T-cell (primary cell): ENCODE results near the gene COL4A6. TPM values are rescaled to one million over a fixed set of nuclear protein-coding genes. Genes with fewer than 3 reads are reported as not detected.

Experiments
- ATAC-seq, 4 experiments: fragments of 200-7000 bp in 3 of 4; fragments of 150-1000 bp in 1 of 4; cut with Tn5 transposase; replicated peaks in 1 of 4; 1 replicate in 3 of 4; 2 replicates in 1 of 4; pipeline ENCODE4 v1.10.0; 2021; ENCODE audit warnings: moderate library complexity in 3 of 4, mild to moderate bottlenecking in 2 of 4, moderate number of reproducible peaks in 1 of 4
- CTCF ChIA-PET, 2 donors: fragments of 300-600 bp; sonication (Branson Sonifier 250); formaldehyde crosslinking; loops; one replicate each; lab custom pipeline; 2022; ENCODE audit warnings: antibody characterized with exemption in 2 of 2; lab: Charles Lee
- POLR2A ChIA-PET, 2 donors: fragments of 300-600 bp; sonication (Branson Sonifier 250); formaldehyde crosslinking; loops; one replicate each; lab custom pipeline; 2022; ENCODE audit warnings: antibody characterized with exemption in 2 of 2; lab: Charles Lee
- DNase-seq, 35 experiments: peaks; one replicate each; pipeline versions ENCODE4 v3.0.0 to v3.0.0-alpha.2; 2013 to 2023
- H3K27ac ChIP-seq: one replicate; pipeline ENCODE4 v1.5.1; 2013; ENCODE audit warnings: low read length
- H3K27me3 ChIP-seq, 2 experiments: replicated peaks in 1 of 2; 1 replicate in 1 of 2; 2 replicates in 1 of 2; pipeline versions ENCODE4 v1.6.1 to v1.7.0; 2013; ENCODE audit warnings: low read length in 1 of 2, mixed read lengths in 1 of 2; ENCODE audit not compliant: control insufficient read depth in 2 of 2, insufficient read depth in 2 of 2; ENCODE audit errors: extremely low read depth in 1 of 2
- H3K36me3 ChIP-seq, 2 donors: 1 replicate in 1 of 2; 2 replicates in 1 of 2; pipeline versions ENCODE4 v1.6.1 to v1.7.0; 2013; ENCODE audit warnings: low read length in 1 of 2; ENCODE audit not compliant: control insufficient read depth in 2 of 2, insufficient read depth in 1 of 2; ENCODE audit errors: extremely low read depth in 1 of 2
- H3K4me1 ChIP-seq, 2 experiments: 1 replicate in 1 of 2; 2 replicates in 1 of 2; pipeline versions ENCODE4 v1.6.1 to v1.7.0; 2013; ENCODE audit warnings: low read length in 2 of 2, mixed read lengths in 1 of 2; ENCODE audit not compliant: insufficient read depth in 2 of 2, control insufficient read depth in 1 of 2; ENCODE audit errors: extremely low read depth in 1 of 2
- H3K4me3 ChIP-seq, 2 donors: 1 replicate in 1 of 2; 2 replicates in 1 of 2; pipeline versions ENCODE4 v1.5.1 to v1.7.0; 2013; ENCODE audit warnings: mild to moderate bottlenecking in 2 of 2, low read length in 1 of 2, moderate library complexity in 1 of 2; ENCODE audit not compliant: control insufficient read depth in 1 of 2; ENCODE audit errors: extremely low read depth in 1 of 2
- H3K9me3 ChIP-seq: 2 replicates; pipeline ENCODE4 v1.7.0; 2013
- H3K27ac Mint-ChIP-seq, 2 donors: one replicate each; pipeline ENCODE4 v1.8.0; 2020 to 2021; ENCODE audit warnings: mild to moderate bottlenecking in 2 of 2, mixed read lengths in 2 of 2
- H3K27me3 Mint-ChIP-seq, 2 donors: one replicate each; pipeline ENCODE4 v1.8.0; 2021 to 2022; ENCODE audit warnings: mixed read lengths in 2 of 2
- H3K36me3 Mint-ChIP-seq: one replicate; pipeline ENCODE4 v1.8.0; 2021; ENCODE audit warnings: mixed read lengths
- H3K4me1 Mint-ChIP-seq, 3 donors: one replicate each; pipeline ENCODE4 v1.8.0; 2020 to 2022; ENCODE audit warnings: mixed read lengths in 3 of 3, mild to moderate bottlenecking in 1 of 3
- H3K4me3 Mint-ChIP-seq, 3 donors: one replicate each; pipeline ENCODE4 v1.8.0; 2020 to 2022; ENCODE audit warnings: mild to moderate bottlenecking in 3 of 3, mixed read lengths in 3 of 3, moderate library complexity in 3 of 3
- H3K9me3 Mint-ChIP-seq, 3 donors: one replicate each; pipeline ENCODE4 v1.8.0; 2020 to 2022; ENCODE audit warnings: mixed read lengths in 3 of 3
- WGBS: methylation state at CpG from one replicate; pipeline ENCODE4 v1.1.5; 2013; ENCODE audit warnings: missing lambda C conversion rate; ENCODE audit not compliant: insufficient coverage; 5-methylcytosine and 5-hydroxymethylcytosine counted together
- total RNA-seq, 35 experiments: library from RNA in 6 of 35; stranded (reverse) in 6 of 35; fragments of 120-200 nt in 1 of 35; gene quantifications; one replicate each; pipeline versions ENCODE4 v1.2.1 to v1.2.4 and lab custom pipeline; 2013 to 2026

COL4A6 gene
- total RNA-seq, 5 donors from 2014 or later (not counting 1 experiment from before 2014, with no cell fraction given): 0.03 to 0.22 (median 0.20) TPM; not detected in 2

GRCh38 chrX:108323751-108324150 is 114.5 kb downstream of the COL4A6 start:
- no CpG with 5 or more reads among the region's 5 CpGs for WGBS
- ATAC-seq: no peak
- Mint-ChIP-seq H3K27me3 (peaks cover 7 to 24% of the 10 kb centered on the region in 2 donors), H3K4me1 (no peaks in the 10 kb centered on the region), H3K4me3 (no peak overlapping the region), H3K36me3 (no peaks in the 10 kb centered on the region), H3K9me3 (no peaks in the 10 kb centered on the region), H3K27ac (no peak overlapping the region)
- Histone ChIP-seq H3K36me3 (no peaks in the 10 kb centered on the region), H3K27me3 (no peaks in the 10 kb centered on the region), H3K4me3 (no peak overlapping the region), H3K4me1 (no peaks in the 10 kb centered on the region), H3K9me3 (no peaks in the 10 kb centered on the region), H3K27ac (no peak overlapping the region)
- DNase-seq: no peak
- ChIA-PET POLR2A (no interaction called here), CTCF (no interaction called here)

GRCh38 chrX:108322234-108322633 is 116.0 kb downstream of the COL4A6 start:
- Mint-ChIP-seq H3K4me3 (no peak overlapping the region), H3K9me3 (no peaks in the 10 kb centered on the region), H3K4me1 (no peaks in the 10 kb centered on the region), H3K36me3 (no peaks in the 10 kb centered on the region), H3K27ac (no peak overlapping the region), H3K27me3 (peaks cover 7 to 19% of the 10 kb centered on the region in 2 donors)
- H3K4me1 ChIP-seq: no peaks in the 10 kb centered on the region
- no peaks in the 10 kb centered on the region for H3K9me3 ChIP-seq
- no peaks in the 10 kb centered on the region for H3K36me3 ChIP-seq
- CTCF ChIA-PET: no interaction called here
- no peaks in the 10 kb centered on the region for H3K27me3 ChIP-seq
- no peak for DNase-seq
- POLR2A ChIA-PET: no interaction called here
- no peak for ATAC-seq
- H3K4me3 ChIP-seq: no peak overlapping the region
- no peak overlapping the region for H3K27ac ChIP-seq

- H3K4me1 Mint-ChIP-seq: no peaks in the 10 kb centered on the region
- H3K27me3 Mint-ChIP-seq: peaks cover 9 to 38% of the 10 kb centered on the region in 2 donors
- no peaks in the 10 kb centered on the region for H3K9me3 Mint-ChIP-seq
- CTCF ChIA-PET: no interaction called here
- no peak overlapping the region for H3K4me3 Mint-ChIP-seq
- Histone ChIP-seq H3K4me1 (no peaks in the 10 kb centered on the region), H3K4me3 (no peak overlapping the region), H3K27me3 (no peaks in the 10 kb centered on the region), H3K36me3 (no peaks in the 10 kb centered on the region), H3K9me3 (no peaks in the 10 kb centered on the region), H3K27ac (no peak overlapping the region)
- no CpG with 5 or more reads among the region's 1 CpG for WGBS
- no peak for ATAC-seq
- H3K36me3 Mint-ChIP-seq: no peaks in the 10 kb centered on the region
- no peak for DNase-seq
- H3K27ac Mint-ChIP-seq: no peak overlapping the region
- POLR2A ChIA-PET: no interaction called here
These were observed 121.8 kb downstream of the COL4A6 start for GRCh38 chrX:108316456-108316855.

GRCh38 chrX:108313669-108314068 is 124.6 kb downstream of the COL4A6 start:
- ATAC-seq: no peak
- H3K4me3 Mint-ChIP-seq: no peak overlapping the region
- H3K9me3 Mint-ChIP-seq: no peaks in the 10 kb centered on the region
- no peak for DNase-seq
- Histone ChIP-seq H3K4me1 (no peaks in the 10 kb centered on the region), H3K36me3 (no peaks in the 10 kb centered on the region), H3K27me3 (no peaks in the 10 kb centered on the region), H3K4me3 (no peak overlapping the region), H3K27ac (no peak overlapping the region), H3K9me3 (no peaks in the 10 kb centered on the region)
- H3K36me3 Mint-ChIP-seq: no peaks in the 10 kb centered on the region
- ChIA-PET CTCF (no interaction called here), POLR2A (no interaction called here)
- peaks cover 4 to 34% of the 10 kb centered on the region in 2 donors for H3K27me3 Mint-ChIP-seq
- no peak overlapping the region for H3K27ac Mint-ChIP-seq
- H3K4me1 Mint-ChIP-seq: no peaks in the 10 kb centered on the region
- WGBS: no CpG with 5 or more reads among the region's 1 CpG

GRCh38 chrX:108312957-108313356 is 125.3 kb downstream of the COL4A6 start:
- Histone ChIP-seq H3K4me3 (no peak overlapping the region), H3K27me3 (no peaks in the 10 kb centered on the region), H3K36me3 (no peaks in the 10 kb centered on the region), H3K4me1 (no peaks in the 10 kb centered on the region), H3K9me3 (no peaks in the 10 kb centered on the region), H3K27ac (no peak overlapping the region)
- H3K27ac Mint-ChIP-seq: no peak overlapping the region
- H3K9me3 Mint-ChIP-seq: no peaks in the 10 kb centered on the region
- peaks cover 4 to 34% of the 10 kb centered on the region in 2 donors for H3K27me3 Mint-ChIP-seq
- ChIA-PET CTCF (no interaction called here), POLR2A (no interaction called here)
- no peak for DNase-seq
- H3K36me3 Mint-ChIP-seq: no peaks in the 10 kb centered on the region
- no CpG with 5 or more reads among the region's 1 CpG for WGBS
- no peak for ATAC-seq
- H3K4me1 Mint-ChIP-seq: no peaks in the 10 kb centered on the region
- no peak overlapping the region for H3K4me3 Mint-ChIP-seq

GRCh38 chrX:108312011-108312410 is 126.2 kb downstream of the COL4A6 start:
- WGBS: no CpG with 5 or more reads among the region's 1 CpG
- Mint-ChIP-seq H3K36me3 (no peaks in the 10 kb centered on the region), H3K27me3 (peaks cover 4 to 31% of the 10 kb centered on the region in 2 donors), H3K4me3 (no peak overlapping the region), H3K27ac (no peak overlapping the region), H3K9me3 (no peaks in the 10 kb centered on the region), H3K4me1 (no peaks in the 10 kb centered on the region)
- Histone ChIP-seq H3K27me3 (no peaks in the 10 kb centered on the region), H3K9me3 (no peaks in the 10 kb centered on the region), H3K36me3 (no peaks in the 10 kb centered on the region), H3K4me3 (no peak overlapping the region), H3K27ac (no peak overlapping the region), H3K4me1 (no peaks in the 10 kb centered on the region)
- ChIA-PET CTCF (no interaction called here), POLR2A (no interaction called here)
- ATAC-seq (no peak), DNase-seq (no peak)

- no peaks in the 10 kb centered on the region for H3K4me1 ChIP-seq
- WGBS: no CpG with 5 or more reads among the region's 1 CpG
- Mint-ChIP-seq H3K9me3 (no peaks in the 10 kb centered on the region), H3K4me1 (no peaks in the 10 kb centered on the region), H3K27me3 (peaks cover 4 to 16% of the 10 kb centered on the region in 2 donors), H3K4me3 (no peak overlapping the region), H3K27ac (no peak overlapping the region), H3K36me3 (no peaks in the 10 kb centered on the region)
- H3K9me3 ChIP-seq: no peaks in the 10 kb centered on the region
- POLR2A ChIA-PET: no interaction called here
- CTCF ChIA-PET: no interaction called here
- H3K27ac ChIP-seq: no peak overlapping the region
- no peaks in the 10 kb centered on the region for H3K36me3 ChIP-seq
- H3K4me3 ChIP-seq: no peak overlapping the region
- no peaks in the 10 kb centered on the region for H3K27me3 ChIP-seq
- DNase-seq: no peak
- no peak for ATAC-seq
These were observed 127.7 kb downstream of the COL4A6 start for GRCh38 chrX:108310506-108310905.
